ENCODE measurements around the gene RPRD2.
A peak's percentile ranks its signal among the peaks of the same experiment; 100 is the strongest.

The RPRD2 gene

GRCh38 chr1:150472601-150473200, 108.8 kb downstream of the RPRD2 start:
- DNase-seq (ENCODE audit: low spot score), result no peak

- DNase-seq (ENCODE audit: low spot score), result peak; percentile 48
These were observed 109.7 kb downstream of the RPRD2 start for GRCh38 chr1:150473659-150474058.

GRCh38 chr1:150474869-150475268, 110.9 kb downstream of the RPRD2 start:
- no peak for DNase-seq (ENCODE audit: low spot score)

- DNase-seq (ENCODE audit: low spot score), result no peak
These were observed 112.8 kb downstream of the RPRD2 start for GRCh38 chr1:150476754-150477153.

- no peak for DNase-seq (ENCODE audit: low spot score)
These were observed 113.4 kb downstream of the RPRD2 start for GRCh38 chr1:150477320-150477719.

GRCh38 chr1:150477733-150478132, 113.8 kb downstream of the RPRD2 start:
- no peak for DNase-seq (ENCODE audit: low spot score)

- DNase-seq (ENCODE audit: low spot score), result no peak
These were observed 115.4 kb downstream of the RPRD2 start for GRCh38 chr1:150479370-150479769.

GRCh38 chr1:150479927-150480352, 116.0 kb downstream of the RPRD2 start:
- no peak for DNase-seq (ENCODE audit: low spot score)

GRCh38 chr1:150484431-150484830, 120.5 kb downstream of the RPRD2 start:
- DNase-seq (ENCODE audit: low spot score), result no peak

GRCh38 chr1:150484861-150485260, 120.9 kb downstream of the RPRD2 start:
- no peak for DNase-seq (ENCODE audit: low spot score)

- peak; percentile 98 for DNase-seq (ENCODE audit: low spot score)
These were observed 123.2 kb downstream of the RPRD2 start, which contains the start of gene TARS2 for GRCh38 chr1:150486966-150487762. TARS2 (plus strand) TSS chr1:150487419; CDS start chr1:150487451, 32 bp downstream.

- no peak for DNase-seq (ENCODE audit: low spot score)
These were observed 123.8 kb downstream of the RPRD2 start for GRCh38 chr1:150487763-150488115.

- no peak for DNase-seq (ENCODE audit: low spot score)
These were observed 129.2 kb downstream of the RPRD2 start for GRCh38 chr1:150493175-150493574.

- DNase-seq (ENCODE audit: low spot score), result no peak
These were observed 134.4 kb downstream of the RPRD2 start for GRCh38 chr1:150498342-150498741.

GRCh38 chr1:150505431-150505830, 141.5 kb downstream of the RPRD2 start:
- DNase-seq (ENCODE audit: low spot score), result no peak

GRCh38 chr1:150507912-150508864, 144.2 kb downstream of the RPRD2 start, which contains the start of gene ECM1:
ECM1 (plus strand) TSS chr1:150508109; CDS start chr1:150508210, 101 bp downstream.
- DNase-seq (ENCODE audit: low spot score), result no peak

- DNase-seq (ENCODE audit: low spot score), result no peak
These were observed 145.0 kb downstream of the RPRD2 start for GRCh38 chr1:150508982-150509381.

GRCh38 chr1:150511551-150511950, 147.6 kb downstream of the RPRD2 start:
- no peak for DNase-seq (ENCODE audit: low spot score)

GRCh38 chr1:150511985-150512660, 148.2 kb downstream of the RPRD2 start:
- no peak for DNase-seq (ENCODE audit: low spot score)

- DNase-seq (ENCODE audit: low spot score), result no peak
These were observed 148.9 kb downstream of the RPRD2 start for GRCh38 chr1:150512846-150513245.

GRCh38 chr1:150513351-150513791, 149.4 kb downstream of the RPRD2 start:
- no peak for DNase-seq (ENCODE audit: low spot score)

- no peak for DNase-seq (ENCODE audit: low spot score)
These were observed 150.3 kb downstream of the RPRD2 start for GRCh38 chr1:150514260-150514659.

Measured in Ammon's horn (tissue), 1 donor.